Measurements from ENCODE around the gene SURF6.

Gene SURF6
- long read RNA-seq, full-length matches to known transcripts, result 445 of 477 reads
- long read RNA-seq, partial matches to known transcripts, result 3 of 477 reads
- long read RNA-seq, other reads (novel, unspliced or antisense), result 29 of 477 reads

GRCh38 chr9:133335924-133336811 is at the start of gene SURF6:
Gene SURF6 (minus strand): TSS chr9:133336188. CDS start chr9:133336132, 56 bp downstream.
- peak; percentile 29 for TF ChIP-seq REST (IDR thresholded peaks at IDR 0.05; ENCODE audit: insufficient replicate concordance, low read depth)
- TF ChIP-seq CTCF (IDR thresholded peaks at IDR 0.05; ENCODE audit: insufficient read depth, low read length), result no peak
- TF ChIP-seq SPI1 (IDR thresholded peaks at IDR 0.05; ENCODE audit: borderline replicate concordance, low read depth), result no peak
- TF ChIP-seq POLR2AphosphoS5 (IDR thresholded peaks at IDR 0.05; ENCODE audit: low read depth), result peak; percentile 97
- TF ChIP-seq GABPA (IDR thresholded peaks at IDR 0.05; ENCODE audit: low read depth), result peak; percentile 89
- Histone ChIP-seq H3K27ac (replicated peaks) (peak within 1 kb of the TSS; percentile 96), H3K4me3 (replicated peaks; ENCODE audit: insufficient read depth, low read length) (peak within 1 kb of the TSS; percentile 85), H3K27me3 (ENCODE audit: insufficient read depth, poor library complexity, severe bottlenecking) (no peaks in the 10 kb centered on the region)
- DNase-seq (ENCODE audit: low read depth in 1 of 2, low spot score in 1 of 2), result peak; percentile 91 to 94

GRCh38 chr9:133385452-133385851 is 49.5 kb upstream of the SURF6 start:
- Histone ChIP-seq H3K27ac (replicated peaks) (no peak overlapping the region), H3K4me3 (replicated peaks; ENCODE audit: insufficient read depth, low read length) (no peak overlapping the region), H3K27me3 (ENCODE audit: insufficient read depth, poor library complexity, severe bottlenecking) (no peaks in the 10 kb centered on the region)
- TF ChIP-seq CTCF (IDR thresholded peaks at IDR 0.05; ENCODE audit: insufficient read depth, low read length) (no peak), REST (IDR thresholded peaks at IDR 0.05; ENCODE audit: insufficient replicate concordance, low read depth) (no peak), GABPA (IDR thresholded peaks at IDR 0.05; ENCODE audit: low read depth) (no peak), POLR2AphosphoS5 (IDR thresholded peaks at IDR 0.05; ENCODE audit: low read depth) (no peak), SPI1 (IDR thresholded peaks at IDR 0.05; ENCODE audit: borderline replicate concordance, low read depth) (no peak)
- no peak for DNase-seq (ENCODE audit: low read depth in 1 of 2, low spot score in 1 of 2)

- no peaks in the 10 kb centered on the region for H3K27me3 ChIP-seq (ENCODE audit: insufficient read depth, poor library complexity, severe bottlenecking)
- H3K4me3 ChIP-seq (replicated peaks; ENCODE audit: insufficient read depth, low read length), result no peak overlapping the region
- no peak for DNase-seq (ENCODE audit: low read depth in 1 of 2, low spot score in 1 of 2)
- H3K27ac ChIP-seq (replicated peaks), result no peak overlapping the region
- TF ChIP-seq GABPA (IDR thresholded peaks at IDR 0.05; ENCODE audit: low read depth), result no peak
- TF ChIP-seq CTCF (IDR thresholded peaks at IDR 0.05; ENCODE audit: insufficient read depth, low read length), result no peak
- no peak for TF ChIP-seq SPI1 (IDR thresholded peaks at IDR 0.05; ENCODE audit: borderline replicate concordance, low read depth)
- no peak for TF ChIP-seq REST (IDR thresholded peaks at IDR 0.05; ENCODE audit: insufficient replicate concordance, low read depth)
- TF ChIP-seq POLR2AphosphoS5 (IDR thresholded peaks at IDR 0.05; ENCODE audit: low read depth), result no peak
Measured at GRCh38 chr9:133384736-133385321, 48.8 kb upstream of the SURF6 start.

Measured in HL-60 (cell line).